Thoracic aorta (tissue), 2 donors: ENCODE measurements around the gene ADRM1. TPM values are rescaled to one million over a fixed set of nuclear protein-coding genes. Genes with fewer than 3 reads are reported as not detected.

Source experiments
- ATAC-seq: fragments of 150-250 bp; one replicate; pipeline ENCODE4 v1.8.0; 2017; ENCODE audit warnings: low read depth; ENCODE audit not compliant: insufficient number of reproducible peaks, low FRiP score
- DNase-seq: peaks from one replicate; pipeline ENCODE4 v3.0.0-alpha.2; 2020; ENCODE audit warnings: low spot score
- H3K27ac ChIP-seq, 2 donors: fragments of 200-600 bp; sonication (generic); 1 replicate in 1 of 2; 2 replicates in 1 of 2; pipeline ENCODE4 v1.5.1; 2016; ENCODE audit warnings: mild to moderate bottlenecking in 2 of 2, moderate library complexity in 2 of 2
- H3K27me3 ChIP-seq: fragments of 200-600 bp; sonication (generic); replicated peaks from 2 replicates; pipeline ENCODE4 v1.6.0; 2016; ENCODE audit warnings: mild to moderate bottlenecking; ENCODE audit not compliant: insufficient read depth
- H3K36me3 ChIP-seq: fragments of 200-600 bp; sonication (generic); one replicate; pipeline ENCODE4 v1.5.1; 2016
- H3K4me1 ChIP-seq, 2 donors: fragments of 200-600 bp; sonication (generic); 1 replicate in 1 of 2; 2 replicates in 1 of 2; pipeline versions ENCODE4 v1.5.1 to v1.6.0; 2016; ENCODE audit warnings: low read depth in 2 of 2, mild to moderate bottlenecking in 1 of 2; ENCODE audit not compliant: control insufficient read depth in 1 of 2
- H3K4me3 ChIP-seq: fragments of 200-600 bp; sonication (generic); 2 replicates; pipeline ENCODE4 v1.5.1; 2016; ENCODE audit warnings: mild to moderate bottlenecking
- H3K9me3 ChIP-seq: fragments of 200-600 bp; sonication (generic); 2 replicates; pipeline ENCODE4 v1.5.1; 2016
- CTCF ChIP-seq: fragments of 200-600 bp; sonication (generic); IDR thresholded peaks from one replicate; pipeline ENCODE4 v1.5.1; 2019; ENCODE audit warnings: antibody characterized with exemption
- total RNA-seq, 2 donors: library from RNA; depleted of rRNA; stranded (reverse); fragments of >200 nt; gene quantifications; one replicate each; pipeline versions ENCODE4 v1.1.0 to v1.2.3, GENCODE V29; 2016

Gene ADRM1
- total RNA-seq, 2 donors from 2014 or later = 98.8 to 113 TPM

- Histone ChIP-seq H3K4me1 (no peaks in the 10 kb centered on the region), H3K9me3 (no peaks in the 10 kb centered on the region), H3K4me3 (no peak overlapping the region), H3K36me3 (peaks cover 47% of the 10 kb centered on the region), H3K27ac (no peak overlapping the region), H3K27me3 (no peaks in the 10 kb centered on the region)
- DNase-seq = no peak
- no peak for TF ChIP-seq CTCF
- ATAC-seq = no peak
Measured at GRCh38 chr20:62291251-62292066, 11.3 kb upstream of the ADRM1 start.

GRCh38 chr20:62292108-62292507, 10.7 kb upstream of the ADRM1 start:
- no peak overlapping the region for H3K4me3 ChIP-seq
- DNase-seq (no peak), ATAC-seq (no peak)
- no peak overlapping the region for H3K27ac ChIP-seq
- H3K36me3 ChIP-seq = peaks cover 45% of the 10 kb centered on the region
- no peak for TF ChIP-seq CTCF
- H3K27me3 ChIP-seq = no peaks in the 10 kb centered on the region
- H3K9me3 ChIP-seq = no peaks in the 10 kb centered on the region
- no peaks in the 10 kb centered on the region for H3K4me1 ChIP-seq

- no peak overlapping the region for H3K27ac ChIP-seq
- no peak for TF ChIP-seq CTCF
- no peak overlapping the region for H3K4me3 ChIP-seq
- no peaks in the 10 kb centered on the region for H3K27me3 ChIP-seq
- no peaks in the 10 kb centered on the region for H3K4me1 ChIP-seq
- no peaks in the 10 kb centered on the region for H3K9me3 ChIP-seq
- ATAC-seq (no peak), DNase-seq (no peak)
- peaks cover 39% of the 10 kb centered on the region for H3K36me3 ChIP-seq
Measured at GRCh38 chr20:62293111-62293784, 9.5 kb upstream of the ADRM1 start.

GRCh38 chr20:62293946-62294345, 8.9 kb upstream of the ADRM1 start:
- no peak for DNase-seq
- ATAC-seq = no peak
- Histone ChIP-seq H3K27ac (no peak overlapping the region), H3K36me3 (peaks cover 39% of the 10 kb centered on the region), H3K4me1 (no peaks in the 10 kb centered on the region), H3K4me3 (no peak overlapping the region), H3K27me3 (no peaks in the 10 kb centered on the region), H3K9me3 (no peaks in the 10 kb centered on the region)
- no peak for TF ChIP-seq CTCF

GRCh38 chr20:62294516-62294915, 8.3 kb upstream of the ADRM1 start:
- Histone ChIP-seq H3K27me3 (no peaks in the 10 kb centered on the region), H3K4me1 (no peaks in the 10 kb centered on the region), H3K36me3 (peaks cover 39% of the 10 kb centered on the region), H3K9me3 (no peaks in the 10 kb centered on the region), H3K4me3 (no peak overlapping the region), H3K27ac (no peak overlapping the region)
- no peak for DNase-seq
- ATAC-seq = no peak
- TF ChIP-seq CTCF = no peak
